MM.1S (cell line): ENCODE measurements around the gene TTLL11.

ENCODE experiments used
- DNase-seq: peaks from one replicate; pipeline ENCODE4 v3.0.0-alpha.2; 2015
- H2AFZ ChIP-seq: fragments of 300-600 bp; sonication (generic); 2 replicates; pipeline ENCODE4 v1.6.0; 2016; ENCODE audit warnings: antibody characterized with exemption, low read length
- H3F3A ChIP-seq: fragments of 300-600 bp; sonication (generic); 2 replicates; pipeline ENCODE4 v1.6.1; 2016; ENCODE audit warnings: mild to moderate bottlenecking, antibody characterized with exemption, low read length, moderate library complexity, mixed read lengths; ENCODE audit not compliant: insufficient read depth
- H3K27ac ChIP-seq: fragments of 300-600 bp; sonication (generic); 2 replicates; pipeline ENCODE4 v1.5.1; 2016; ENCODE audit warnings: mild to moderate bottlenecking, low read length
- H3K27me3 ChIP-seq: fragments of 300-600 bp; sonication (generic); replicated peaks from 2 replicates; pipeline ENCODE4 v1.6.0; 2016; ENCODE audit warnings: low read length; ENCODE audit not compliant: insufficient read depth
- H3K36me3 ChIP-seq: fragments of 300-600 bp; sonication (generic); replicated peaks from 2 replicates; pipeline ENCODE4 v1.6.1; 2016; ENCODE audit warnings: mild to moderate bottlenecking, low read length, mixed read lengths; ENCODE audit not compliant: insufficient read depth
- H3K4me1 ChIP-seq: fragments of 300-600 bp; sonication (generic); 2 replicates; pipeline ENCODE4 v1.6.1; 2016; ENCODE audit warnings: low read length, mixed read lengths
- H3K4me2 ChIP-seq: fragments of 300-600 bp; sonication (generic); 2 replicates; pipeline ENCODE4 v1.6.0; 2016; ENCODE audit warnings: low read depth, low read length
- H3K4me3 ChIP-seq: fragments of 300-600 bp; sonication (generic); 2 replicates; pipeline ENCODE4 v1.5.1; 2016; ENCODE audit warnings: low read length, mixed read lengths
- H3K79me2 ChIP-seq: fragments of 300-600 bp; sonication (generic); 2 replicates; pipeline ENCODE4 v1.6.1; 2016; ENCODE audit warnings: mixed run types, low read length, mixed read lengths
- H3K9ac ChIP-seq: fragments of 300-600 bp; sonication (generic); 2 replicates; pipeline ENCODE4 v1.6.1; 2016; ENCODE audit warnings: low read length, mixed read lengths
- H3K9me2 ChIP-seq: fragments of 300-600 bp; sonication (generic); replicated peaks from 2 replicates; pipeline ENCODE4 v1.6.1; 2016; ENCODE audit warnings: mild to moderate bottlenecking, low read length, mixed read lengths; ENCODE audit not compliant: insufficient read depth
- H3K9me3 ChIP-seq: fragments of 300-600 bp; sonication (generic); replicated peaks from 2 replicates; pipeline ENCODE4 v1.6.1; 2016; ENCODE audit warnings: mild to moderate bottlenecking, low read length, mixed read lengths; ENCODE audit not compliant: insufficient read depth
- H4K20me1 ChIP-seq: fragments of 300-600 bp; sonication (generic); 2 replicates; pipeline ENCODE4 v1.6.1; 2016; ENCODE audit warnings: mild to moderate bottlenecking, low read length, moderate library complexity, mixed read lengths; ENCODE audit not compliant: insufficient read depth
- EZH2 ChIP-seq: fragments of 300-600 bp; sonication (generic); optimal IDR thresholded peaks from 2 replicates; pipeline ENCODE3; 2017; ENCODE audit warnings: low read depth, mild to moderate bottlenecking, antibody characterized with exemption, low read length, mixed read lengths
- EZH2phosphoT487 ChIP-seq: fragments of 300-600 bp; sonication (generic); IDR thresholded peaks from 2 replicates; pipeline ENCODE4 v1.6.1; 2018; ENCODE audit warnings: antibody characterized with exemption, low read length
- TF ChIP-seq, protein P1 (sequence below): fragments of 300-600 bp; sonication (generic); IDR thresholded peaks from 2 replicates; pipeline ENCODE4 v1.5.1; 2016; ENCODE audit warnings: antibody characterized with exemption, low read length, mixed read lengths

TTLL11 gene

DNA sequence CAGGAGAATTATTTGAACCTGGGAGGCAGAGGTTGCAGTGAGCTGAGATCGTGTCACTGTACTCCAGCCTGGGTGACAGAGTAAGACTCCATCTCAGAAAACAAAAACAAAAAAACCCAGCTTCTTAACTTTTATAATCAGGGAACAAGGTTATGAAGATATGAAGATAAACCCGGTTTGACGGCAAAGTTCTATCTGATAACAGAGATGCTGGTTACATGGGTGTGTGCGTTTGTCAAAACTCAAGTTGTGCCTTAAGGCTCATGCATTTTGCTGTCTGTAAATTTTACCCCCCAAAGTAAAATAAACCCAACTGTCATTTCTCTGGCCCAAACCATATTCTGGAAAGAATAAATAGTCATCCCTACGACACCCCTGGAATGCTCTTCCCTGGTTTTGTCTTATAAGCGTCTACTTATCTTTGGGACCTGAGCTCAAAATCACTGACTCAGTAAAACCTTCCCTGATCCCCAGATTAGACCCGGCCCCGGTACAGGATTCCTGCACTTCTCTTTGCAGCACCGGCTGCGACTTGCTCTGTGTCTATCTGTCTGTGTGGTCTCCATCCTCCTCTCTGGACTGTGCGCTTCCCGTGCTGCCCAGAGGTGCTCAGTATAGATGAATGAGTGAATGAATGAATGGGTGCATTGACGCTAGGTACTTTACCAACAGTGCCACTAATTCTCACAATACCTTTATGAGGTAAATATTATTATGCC lies 269.5 kb downstream of the TTLL11 start:
- H3K79me2 ChIP-seq: no peaks in the 10 kb centered on the region
- H3K4me1 ChIP-seq: no peaks in the 10 kb centered on the region
- DNase-seq: no peak
- no peak overlapping the region for H3K27ac ChIP-seq
- no peaks in the 10 kb centered on the region for H3K9me3 ChIP-seq
- H3F3A ChIP-seq: no peaks in the 10 kb centered on the region
- no peak overlapping the region for H3K9ac ChIP-seq
- no peak overlapping the region for H2AFZ ChIP-seq
- no peaks in the 10 kb centered on the region for H3K9me2 ChIP-seq
- H3K4me3 ChIP-seq: no peak overlapping the region
- no peaks in the 10 kb centered on the region for H4K20me1 ChIP-seq
- TF ChIP-seq EZH2 (no peak), EZH2phosphoT487 (no peak)
- TF ChIP-seq, protein P1, sequence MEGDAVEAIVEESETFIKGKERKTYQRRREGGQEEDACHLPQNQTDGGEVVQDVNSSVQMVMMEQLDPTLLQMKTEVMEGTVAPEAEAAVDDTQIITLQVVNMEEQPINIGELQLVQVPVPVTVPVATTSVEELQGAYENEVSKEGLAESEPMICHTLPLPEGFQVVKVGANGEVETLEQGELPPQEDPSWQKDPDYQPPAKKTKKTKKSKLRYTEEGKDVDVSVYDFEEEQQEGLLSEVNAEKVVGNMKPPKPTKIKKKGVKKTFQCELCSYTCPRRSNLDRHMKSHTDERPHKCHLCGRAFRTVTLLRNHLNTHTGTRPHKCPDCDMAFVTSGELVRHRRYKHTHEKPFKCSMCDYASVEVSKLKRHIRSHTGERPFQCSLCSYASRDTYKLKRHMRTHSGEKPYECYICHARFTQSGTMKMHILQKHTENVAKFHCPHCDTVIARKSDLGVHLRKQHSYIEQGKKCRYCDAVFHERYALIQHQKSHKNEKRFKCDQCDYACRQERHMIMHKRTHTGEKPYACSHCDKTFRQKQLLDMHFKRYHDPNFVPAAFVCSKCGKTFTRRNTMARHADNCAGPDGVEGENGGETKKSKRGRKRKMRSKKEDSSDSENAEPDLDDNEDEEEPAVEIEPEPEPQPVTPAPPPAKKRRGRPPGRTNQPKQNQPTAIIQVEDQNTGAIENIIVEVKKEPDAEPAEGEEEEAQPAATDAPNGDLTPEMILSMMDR: no peak
- no peak overlapping the region for H3K4me2 ChIP-seq
- no peaks in the 10 kb centered on the region for H3K36me3 ChIP-seq
- H3K27me3 ChIP-seq: no peaks in the 10 kb centered on the region

DNA sequence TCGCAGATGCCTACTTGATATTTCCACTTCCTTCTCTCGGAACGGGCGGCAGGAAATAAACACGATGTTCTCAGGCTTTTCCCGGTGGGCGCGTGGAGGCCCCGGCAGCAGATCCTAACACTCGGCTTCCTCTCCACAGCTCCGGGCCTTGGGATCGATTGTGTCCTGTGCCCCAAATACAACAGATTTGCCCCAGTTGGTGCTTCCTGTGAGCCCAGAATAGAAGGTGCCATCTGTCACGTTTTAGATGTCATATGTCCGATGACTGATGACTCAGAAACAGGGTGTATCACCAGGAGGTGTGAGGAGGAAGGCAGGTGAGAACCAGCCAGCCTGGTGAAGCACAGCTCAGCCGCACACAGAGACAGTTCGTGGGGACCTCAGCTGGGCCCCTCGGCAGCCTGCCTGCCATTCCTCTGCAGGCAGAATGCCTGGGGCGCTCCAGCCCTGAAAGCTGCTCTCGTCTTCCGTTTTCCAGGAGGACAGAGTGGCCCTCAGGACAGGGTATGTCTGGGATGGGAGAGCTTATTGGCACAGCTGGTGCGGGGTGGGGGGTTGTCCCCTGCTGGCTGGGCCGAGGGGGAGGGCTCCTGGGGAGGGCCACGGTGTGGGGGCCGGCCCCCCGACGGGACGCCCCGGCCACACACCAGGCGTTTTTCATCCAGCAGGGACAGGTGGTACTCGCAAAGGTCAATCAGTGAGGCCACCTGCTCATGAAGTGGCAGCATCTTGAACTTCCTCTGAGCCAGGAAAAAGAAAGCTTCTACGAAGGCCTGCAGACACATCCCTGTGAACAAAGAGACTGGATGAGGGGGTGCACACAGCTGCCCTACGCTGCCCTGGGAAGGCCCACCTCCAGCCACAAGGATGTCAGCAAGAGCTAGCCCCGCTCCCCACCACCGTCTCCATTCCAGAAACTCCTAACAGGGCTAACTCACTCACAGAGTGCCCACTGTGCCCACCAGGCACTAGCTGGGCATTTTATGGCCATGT lies 270.7 kb downstream of the TTLL11 start:
- Histone ChIP-seq H4K20me1 (no peaks in the 10 kb centered on the region), H3K9ac (no peak overlapping the region), H3K4me1 (no peaks in the 10 kb centered on the region), H3K79me2 (no peaks in the 10 kb centered on the region), H3K9me3 (no peaks in the 10 kb centered on the region), H2AFZ (no peak overlapping the region), H3K27me3 (no peaks in the 10 kb centered on the region), H3K4me3 (no peak overlapping the region), H3K9me2 (no peaks in the 10 kb centered on the region), H3K36me3 (no peaks in the 10 kb centered on the region), H3F3A (no peaks in the 10 kb centered on the region), H3K27ac (no peak overlapping the region), H3K4me2 (no peak overlapping the region)
- DNase-seq: no peak
- TF ChIP-seq EZH2phosphoT487 (no peak), EZH2 (no peak)
- TF ChIP-seq, protein P1: no peak

DNA sequence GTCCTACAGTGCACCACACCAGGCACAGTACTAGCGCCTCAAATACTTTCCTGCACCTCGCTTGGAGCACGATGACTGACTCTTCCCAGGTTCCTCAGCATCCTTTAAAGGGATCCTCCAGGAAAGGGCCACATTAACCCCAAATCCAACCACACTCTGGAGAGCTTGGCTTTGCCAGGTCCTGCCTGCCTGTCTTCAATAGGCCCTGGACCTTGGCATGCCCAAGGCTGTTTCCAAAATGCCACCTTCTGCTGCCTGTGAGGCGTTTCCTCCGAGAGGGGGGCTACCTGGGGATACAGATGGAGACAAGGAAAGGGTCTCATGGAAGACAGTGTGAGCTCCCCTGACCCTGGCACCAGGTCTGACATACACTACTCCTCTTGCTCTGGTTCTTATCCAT lies 271.8 kb downstream of the TTLL11 start:
- Histone ChIP-seq H2AFZ (no peak overlapping the region), H3K9me2 (no peaks in the 10 kb centered on the region), H3K27me3 (no peaks in the 10 kb centered on the region), H3K36me3 (no peaks in the 10 kb centered on the region), H3K79me2 (no peaks in the 10 kb centered on the region), H3K4me1 (no peaks in the 10 kb centered on the region), H3K4me2 (no peak overlapping the region), H4K20me1 (no peaks in the 10 kb centered on the region), H3K4me3 (no peak overlapping the region), H3K9ac (no peak overlapping the region), H3K9me3 (no peaks in the 10 kb centered on the region), H3F3A (no peaks in the 10 kb centered on the region), H3K27ac (no peak overlapping the region)
- no peak for TF ChIP-seq EZH2phosphoT487
- TF ChIP-seq EZH2: no peak
- TF ChIP-seq, protein P1: no peak
- DNase-seq: no peak
